H1 (cell line): ENCODE results near the gene GPR139. TPM values are rescaled to one million over a fixed set of nuclear protein-coding genes. Genes with fewer than 3 reads are reported as not detected.

Source experiments
- BCL11A ChIP-seq, 2 experiments: IDR thresholded peaks; one replicate each; pipeline ENCODE4 v1.6.1; 2011; ENCODE audit warnings: low read depth in 2 of 2, low read length in 2 of 2, mild to moderate bottlenecking in 2 of 2
- RBBP5 ChIP-seq: IDR thresholded peaks from 2 replicates; pipeline ENCODE4 v1.7.1; 2012; ENCODE audit warnings: low read depth, mild to moderate bottlenecking, inconsistent platforms, low read length, moderate library complexity, borderline replicate concordance
- SIRT6 ChIP-seq: IDR thresholded peaks from one replicate; pipeline ENCODE4 v1.7.1; 2012; ENCODE audit warnings: low read length, inconsistent platforms
- polyA plus RNA-seq, 7 experiments: library from polyadenylated mRNA; depleted of rRNA in 3 of 7; stranded (reverse) in 5 of 7; unstranded in 2 of 7; fragments of >200 nt in 5 of 7; fragments of 200-250 nt in 2 of 7; gene quantifications; 1 replicate in 5 of 7; 2 replicates in 1 of 7; 4 replicates in 1 of 7; pipeline versions ENCODE4 v1.2.1 to v1.2.3, GENCODE V29; 2011 to 2013; ENCODE audit warnings: missing spikeins in 2 of 7, mixed read lengths in 2 of 7
- total RNA-seq: library from RNA; stranded (reverse); fragmentation: NEBNext Ultra II Directional; extraction: Animal tissue kit (Norgen Biotek cat#: 25700); gene quantifications from 2 replicates; pipeline ENCODE4 v1.2.1, GENCODE V29; 2021

The GPR139 gene
- total and polyA plus RNA-seq, 2 of the 8 experiments (the other 6 are each of a cell fraction or from before 2014, with no cell fraction given) = 0.84 to 2.2 TPM

GRCh38 chr16:20079106-20079505 lies 5.4 kb upstream of the GPR139 start (continued):
- TF ChIP-seq RBBP5 = no peak
- no peak for TF ChIP-seq SIRT6
- no peak for TF ChIP-seq BCL11A (IDR thresholded peaks at IDR 0.05; ENCODE audit: low read depth in 2 of 2, low read length in 2 of 2)
- TF ChIP-seq, all 59 proteins: peak for 0
